BJ (cell line): ENCODE results near the gene STXBP4. TPM values are rescaled to one million over a fixed set of nuclear protein-coding genes. Genes with fewer than 3 reads are reported as not detected.

Source experiments
- CTCF ChIA-PET: fragments of 350-600 bp; formaldehyde crosslinking; extraction: SDS; loops from one replicate; lab custom pipeline; 2021; ENCODE audit warnings: antibody characterized with exemption, inconsistent platforms; lab: Yijun Ruan, JAX
- POLR2A ChIA-PET: fragments of 300-600 bp; sonication (Branson Sonifier 250); formaldehyde crosslinking; extraction: SDS; loops from one replicate; lab custom pipeline; 2021; ENCODE audit warnings: antibody characterized with exemption; lab: Charles Lee
- DNase-seq: peaks from one replicate; pipeline ENCODE4 v3.0.0-alpha.2; 2011; ENCODE audit warnings: low read depth
- H3K27me3 ChIP-seq: 2 replicates; pipeline ENCODE4 v1.6.0; 2011; ENCODE audit warnings: low read length; ENCODE audit not compliant: control insufficient read depth, insufficient read depth
- H3K36me3 ChIP-seq: 2 replicates; pipeline ENCODE4 v1.5.1; 2011; ENCODE audit warnings: low read length; ENCODE audit not compliant: control insufficient read depth, insufficient read depth
- H3K4me3 ChIP-seq: 2 replicates; pipeline ENCODE4 v1.5.1; 2011; ENCODE audit warnings: low read depth, mild to moderate bottlenecking, control low read depth, low read length
- CTCF ChIP-seq: IDR thresholded peaks from 2 replicates; pipeline ENCODE4 v1.5.1; 2011; ENCODE audit warnings: low read depth, mild to moderate bottlenecking, control low read depth, inconsistent platforms, low read length, moderate library complexity; ENCODE audit not compliant: insufficient read depth
- polyA plus RNA-seq: library from polyadenylated mRNA; depleted of rRNA; stranded (reverse); fragments of >200 nt; gene quantifications from 2 replicates; pipeline ENCODE4 v1.2.3, GENCODE V29; 2011

STXBP4 gene
- polyA plus RNA-seq, 1 experiment: 1.8 TPM

GRCh38 chr17:54992797-54993639 is 24.5 kb downstream of the STXBP4 start:
- DNase-seq: no peak
- TF ChIP-seq CTCF: peak; percentile 51
- ChIA-PET CTCF (interaction anchor here (0.7 to 8.3 kb wide), 25 partner anchors 9 to 521 kb away, joined by 3 to 64 read pairs (median 4); no protein-coding TSS in a partner anchor), POLR2A (interaction anchor here (0.7 kb wide), 1 partner anchor 357 kb away, joined by 10 read pairs; no protein-coding TSS in a partner anchor)
- H3K36me3 ChIP-seq: no peaks in the 10 kb centered on the region
- H3K27me3 ChIP-seq: no peaks in the 10 kb centered on the region
- no peak overlapping the region for H3K4me3 ChIP-seq

GRCh38 chr17:54996441-54996840 is 27.9 kb downstream of the STXBP4 start:
- H3K36me3 ChIP-seq: no peaks in the 10 kb centered on the region
- no peak for TF ChIP-seq CTCF
- H3K4me3 ChIP-seq: no peak overlapping the region
- CTCF ChIA-PET: interaction anchor here (0.9 to 8.3 kb wide), 3 partner anchors 9 to 352 kb away, joined by 3 to 64 read pairs (median 4); no protein-coding TSS in a partner anchor
- no peak for DNase-seq
- POLR2A ChIA-PET: no interaction called here
- H3K27me3 ChIP-seq: no peaks in the 10 kb centered on the region

- Histone ChIP-seq H3K36me3 (no peaks in the 10 kb centered on the region), H3K27me3 (no peaks in the 10 kb centered on the region), H3K4me3 (no peak overlapping the region)
- POLR2A ChIA-PET: no interaction called here
- CTCF ChIA-PET: interaction anchor here (2.7 kb wide), 1 partner anchor 10 kb away, joined by 14 read pairs; no protein-coding TSS in a partner anchor
- TF ChIP-seq CTCF: no peak
- DNase-seq: no peak
These were observed 33.9 kb downstream of the STXBP4 start for GRCh38 chr17:55002458-55002857.

GRCh38 chr17:55004484-55004883 is 35.9 kb downstream of the STXBP4 start:
- no peaks in the 10 kb centered on the region for H3K27me3 ChIP-seq
- no peaks in the 10 kb centered on the region for H3K36me3 ChIP-seq
- POLR2A ChIA-PET: no interaction called here
- no peak for TF ChIP-seq CTCF
- no peak for DNase-seq
- H3K4me3 ChIP-seq: no peak overlapping the region
- CTCF ChIA-PET: interaction anchor here (0.6 to 3.7 kb wide), 3 partner anchors 11 to 930 kb away, joined by 4 to 24 read pairs (median 8); no protein-coding TSS in a partner anchor

GRCh38 chr17:55005520-55005919 is 37.0 kb downstream of the STXBP4 start:
- ChIA-PET CTCF (interaction anchor here (0.6 to 3.7 kb wide), 7 partner anchors 9 to 571 kb away, joined by 3 to 24 read pairs (median 3); no protein-coding TSS in a partner anchor), POLR2A (no interaction called here)
- DNase-seq: no peak
- H3K36me3 ChIP-seq: no peaks in the 10 kb centered on the region
- TF ChIP-seq CTCF: peak; percentile 51
- no peak overlapping the region for H3K4me3 ChIP-seq
- H3K27me3 ChIP-seq: no peaks in the 10 kb centered on the region
